ENCODE measurements around the gene IRX6. TPM values are rescaled to one million over a fixed set of nuclear protein-coding genes. Genes with fewer than 3 reads are reported as not detected.

IRX6 gene
- total RNA-seq, 1 donor from 2014 or later = not detected

- Mint-ChIP-seq H3K9me3 (peaks cover 15% of the 10 kb centered on the region), H3K27ac (no peak overlapping the region), H3K4me3 (no peak overlapping the region), H3K27me3 (ENCODE audit: insufficient read depth, low read depth) (peaks cover 2% of the 10 kb centered on the region), H3K36me3 (no peaks in the 10 kb centered on the region), H3K4me1 (no peaks in the 10 kb centered on the region)
- peaks cover 10% of the 10 kb centered on the region for H3K9me3 ChIP-seq (ENCODE audit: low read depth)
- TF ChIP-seq EZH2 (IDR thresholded peaks at IDR 0.05) = no peak
- DNase-seq (ENCODE audit: low spot score) = no peak
- no peak overlapping the region for H2AFZ ChIP-seq (replicated peaks)
- H3K4me2 ChIP-seq = no peak overlapping the region
- no peak overlapping the region for H3K9ac ChIP-seq
- H4K20me1 ChIP-seq (ENCODE audit: low read depth) = no peaks in the 10 kb centered on the region
- H3F3A ChIP-seq (ENCODE audit: low read depth) = no peaks in the 10 kb centered on the region
- peaks cover 4% of the 10 kb centered on the region for H3K36me3 ChIP-seq
- no peak overlapping the region for H3K27ac ChIP-seq
- H3K4me1 ChIP-seq = no peaks in the 10 kb centered on the region
- no peak overlapping the region for H3K4me3 ChIP-seq
- H3K79me2 ChIP-seq (ENCODE audit: low read depth) = no peaks in the 10 kb centered on the region
- H3K27me3 ChIP-seq = no peaks in the 10 kb centered on the region
These were observed 39.3 kb upstream of the IRX6 start for GRCh38 chr16:55284718-55285099.

GRCh38 chr16:55285586-55285985 lies 38.4 kb upstream of the IRX6 start:
- no peak for TF ChIP-seq EZH2phosphoT487 (IDR thresholded peaks at IDR 0.05)
- H3K27me3 Mint-ChIP-seq (ENCODE audit: insufficient read depth, low read depth) = peaks cover 2% of the 10 kb centered on the region
- no peak overlapping the region for H3K4me3 Mint-ChIP-seq
- no peaks in the 10 kb centered on the region for H3K4me1 Mint-ChIP-seq
- Histone ChIP-seq H3K79me2 (ENCODE audit: low read depth) (no peaks in the 10 kb centered on the region), H3K4me3 (no peak overlapping the region), H3K4me1 (no peaks in the 10 kb centered on the region), H3K36me3 (peaks cover 4% of the 10 kb centered on the region), H3K27ac (no peak overlapping the region), H3K9me3 (ENCODE audit: low read depth) (peaks cover 10% of the 10 kb centered on the region), H4K20me1 (ENCODE audit: low read depth) (no peaks in the 10 kb centered on the region), H3K27me3 (no peaks in the 10 kb centered on the region), H3K9ac (no peak overlapping the region), H3K4me2 (no peak overlapping the region), H2AFZ (replicated peaks) (no peak overlapping the region), H3F3A (ENCODE audit: low read depth) (no peaks in the 10 kb centered on the region)
- no peak for DNase-seq (ENCODE audit: low spot score)
- no peak overlapping the region for H3K27ac Mint-ChIP-seq
- H3K36me3 Mint-ChIP-seq = no peaks in the 10 kb centered on the region
- peaks cover 15% of the 10 kb centered on the region for H3K9me3 Mint-ChIP-seq

GRCh38 chr16:55289353-55289752 lies 34.6 kb upstream of the IRX6 start:
- Mint-ChIP-seq H3K4me1 (peaks cover 17% of the 10 kb centered on the region), H3K36me3 (no peaks in the 10 kb centered on the region), H3K9me3 (peaks cover 15% of the 10 kb centered on the region), H3K27ac (peak overlapping the region; percentile 23), H3K27me3 (ENCODE audit: insufficient read depth, low read depth) (peaks cover 2% of the 10 kb centered on the region), H3K4me3 (no peak overlapping the region)
- no peak overlapping the region for H3K4me3 ChIP-seq
- H3K4me1 ChIP-seq = peaks cover 17% of the 10 kb centered on the region
- peaks cover 10% of the 10 kb centered on the region for H3K9me3 ChIP-seq (ENCODE audit: low read depth)
- peaks cover 6% of the 10 kb centered on the region for H3F3A ChIP-seq (ENCODE audit: low read depth)
- TF ChIP-seq EZH2 (IDR thresholded peaks at IDR 0.05) = no peak
- TF ChIP-seq EZH2phosphoT487 (IDR thresholded peaks at IDR 0.05) = no peak
- TF ChIP-seq CTCF (IDR thresholded peaks at IDR 0.05) = no peak
- no peak overlapping the region for H3K4me2 ChIP-seq
- no peaks in the 10 kb centered on the region for H3K27me3 ChIP-seq
- H3K36me3 ChIP-seq = peaks cover 4% of the 10 kb centered on the region
- no peak overlapping the region for H2AFZ ChIP-seq (replicated peaks)
- no peaks in the 10 kb centered on the region for H4K20me1 ChIP-seq (ENCODE audit: low read depth)
- no peaks in the 10 kb centered on the region for H3K79me2 ChIP-seq (ENCODE audit: low read depth)
- H3K27ac ChIP-seq = no peak overlapping the region
- no peak for DNase-seq (ENCODE audit: low spot score)
- H3K9ac ChIP-seq = no peak overlapping the region

GRCh38 chr16:55291847-55292246 lies 32.2 kb upstream of the IRX6 start:
- H2AFZ ChIP-seq (replicated peaks) = no peak overlapping the region

More at GRCh38 chr16:55291847-55292246, 32.2 kb upstream of the IRX6 start:
- peaks cover 28% of the 10 kb centered on the region for H3K4me1 Mint-ChIP-seq
- no peaks in the 10 kb centered on the region for H3K27me3 Mint-ChIP-seq (ENCODE audit: insufficient read depth, low read depth)
- Histone ChIP-seq H3F3A (ENCODE audit: low read depth) (peaks cover 6% of the 10 kb centered on the region), H3K27ac (no peak overlapping the region), H3K27me3 (no peaks in the 10 kb centered on the region), H3K36me3 (peaks cover 4% of the 10 kb centered on the region), H3K9me3 (ENCODE audit: low read depth) (peaks cover 10% of the 10 kb centered on the region), H3K4me3 (no peak overlapping the region), H3K4me2 (peak overlapping the region; percentile 48), H3K9ac (no peak overlapping the region), H3K79me2 (ENCODE audit: low read depth) (no peaks in the 10 kb centered on the region), H3K4me1 (peaks cover 24% of the 10 kb centered on the region), H4K20me1 (ENCODE audit: low read depth) (no peaks in the 10 kb centered on the region)
- H3K4me3 Mint-ChIP-seq = no peak overlapping the region
- H3K27ac Mint-ChIP-seq = no peak overlapping the region
- TF ChIP-seq CTCF (IDR thresholded peaks at IDR 0.05) (no peak), EZH2 (IDR thresholded peaks at IDR 0.05) (no peak), EZH2phosphoT487 (IDR thresholded peaks at IDR 0.05) (no peak)
- no peak for DNase-seq (ENCODE audit: low spot score)
- H3K9me3 Mint-ChIP-seq = peaks cover 15% of the 10 kb centered on the region
- H3K36me3 Mint-ChIP-seq = no peaks in the 10 kb centered on the region
